ENCODE results near the gene RAMAC.
A peak's percentile ranks its signal among the peaks of the same experiment; 100 is the strongest.
"Not testable (repeated sequence)": the region's sequence is repeated elsewhere in the genome, so short reads cannot be mapped to it uniquely, and the experiment has no call there.

The RAMAC gene

DNA sequence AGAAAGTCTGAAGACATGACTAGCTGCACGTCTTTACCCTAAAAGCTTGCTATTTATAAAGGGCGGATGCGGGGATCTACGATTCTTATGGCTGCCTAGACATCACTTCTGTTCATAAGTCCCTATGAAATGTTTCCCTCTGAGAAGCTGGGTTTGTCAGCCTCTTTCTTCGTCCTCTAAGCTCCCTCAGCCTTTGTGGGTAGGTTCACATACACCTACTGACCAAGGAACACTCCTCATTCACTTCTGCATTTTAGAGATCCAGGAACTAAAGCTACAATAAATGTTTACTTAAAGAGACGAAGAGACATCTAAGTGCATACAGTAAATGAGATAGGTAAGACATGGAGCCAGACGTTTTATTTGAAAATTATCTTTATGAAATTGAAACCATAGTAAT lies 16.7 kb upstream of the RAMAC start:
- no peak for DNase-seq

DNA sequence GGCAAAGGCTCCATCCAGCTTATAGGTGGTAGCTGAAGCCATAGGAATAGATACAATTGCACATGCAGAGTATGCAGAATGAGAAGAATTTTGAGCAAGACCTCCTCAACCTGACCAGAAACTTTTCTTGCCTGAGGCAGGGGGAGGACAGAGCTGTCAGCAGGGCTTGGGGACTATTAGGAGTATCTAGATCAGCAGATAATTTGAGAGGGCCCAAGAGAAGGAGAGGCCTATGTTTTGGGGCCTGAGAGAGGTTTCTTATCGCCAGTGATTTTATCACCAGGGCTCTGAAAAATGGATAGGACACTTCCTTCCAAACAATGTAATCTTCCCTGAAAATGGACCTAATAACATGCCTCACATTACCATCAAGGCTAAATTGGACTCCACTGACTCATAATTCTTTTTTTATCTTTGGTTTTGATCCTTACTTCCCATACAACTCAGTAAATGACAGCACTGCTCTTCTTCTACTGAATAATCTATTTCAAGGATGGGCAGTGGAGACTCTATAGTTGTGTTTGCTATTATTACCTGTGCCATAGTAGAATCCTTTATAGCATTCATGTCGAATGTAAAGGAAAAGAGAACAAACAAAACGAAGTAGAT lies 15.8 kb upstream of the RAMAC start:
- DNase-seq, result no peak

DNA sequence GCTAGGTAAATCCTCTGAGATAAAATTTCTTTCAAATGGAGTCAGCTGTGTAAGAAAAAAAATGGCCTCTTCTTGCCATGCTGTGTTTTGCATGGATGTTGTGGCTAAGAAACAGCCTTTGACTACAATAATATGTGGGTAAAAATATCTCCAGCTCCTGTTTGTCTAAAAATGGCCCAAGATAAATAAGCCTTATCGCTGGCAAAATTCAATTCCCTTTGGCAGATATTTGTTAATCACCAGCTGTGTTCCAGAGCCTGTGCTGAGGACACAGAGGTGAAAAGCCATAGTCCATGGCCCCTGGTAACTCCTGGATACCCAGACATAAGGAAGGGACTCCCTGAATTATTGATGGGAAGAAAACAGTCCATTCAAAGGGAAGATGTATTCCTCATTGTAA lies 15.3 kb upstream of the RAMAC start:
- no peak for DNase-seq

DNA sequence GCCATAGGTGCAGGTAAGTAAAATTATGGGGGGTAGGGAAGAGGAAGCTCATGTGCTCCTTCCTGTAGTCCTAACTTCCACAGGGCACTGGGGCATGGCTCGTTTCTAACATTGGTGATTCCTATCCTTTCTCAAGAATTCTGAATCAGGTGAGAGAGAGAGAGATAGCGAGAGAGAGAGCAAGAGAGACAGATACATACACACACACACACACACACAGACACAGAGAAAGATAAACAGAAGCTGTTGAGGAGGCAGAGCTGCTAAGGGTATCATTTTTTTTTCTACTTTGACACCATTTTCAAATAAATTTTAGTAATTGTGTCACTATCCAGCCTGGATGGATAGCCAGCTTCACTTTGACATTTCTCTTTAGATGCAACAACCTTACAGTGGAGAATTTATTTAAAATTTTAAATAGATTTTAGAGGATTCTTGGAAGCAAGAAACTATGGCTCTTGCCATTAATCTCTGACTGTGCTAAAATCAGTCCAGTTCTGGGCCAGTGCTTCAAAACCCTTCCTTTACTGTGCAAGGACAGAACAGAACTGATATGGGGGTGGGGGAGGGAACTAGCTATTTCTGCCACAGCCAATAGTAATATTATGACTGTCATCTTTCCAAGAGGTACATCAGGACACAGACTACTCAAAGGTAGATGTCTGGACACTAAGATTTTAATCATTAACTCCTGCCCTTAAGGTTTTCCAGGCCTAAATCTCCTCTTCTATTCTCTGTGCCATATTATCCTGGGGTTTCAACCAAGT lies 14.6 kb upstream of the RAMAC start:
- DNase-seq, result no peak

DNA sequence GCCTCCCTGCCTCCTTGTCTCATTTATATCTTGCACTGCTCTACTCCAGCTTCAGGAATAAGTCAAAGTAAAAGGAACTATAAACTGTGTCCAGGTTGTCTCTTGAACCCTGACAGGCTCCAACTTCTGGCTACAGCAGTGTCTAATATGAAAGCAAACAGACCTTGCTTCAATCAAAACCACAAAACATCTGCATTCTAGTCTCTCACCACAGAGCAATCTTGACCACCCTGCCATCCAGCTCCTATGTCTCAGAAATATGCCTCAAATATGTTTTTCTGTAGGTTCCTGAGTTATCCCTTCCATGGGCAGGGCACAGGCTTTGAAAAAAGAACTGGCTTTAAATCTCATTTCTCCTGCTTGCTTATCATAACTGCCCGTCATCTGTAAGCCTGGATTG lies 13.0 kb upstream of the RAMAC start:
- no peak for DNase-seq

DNA sequence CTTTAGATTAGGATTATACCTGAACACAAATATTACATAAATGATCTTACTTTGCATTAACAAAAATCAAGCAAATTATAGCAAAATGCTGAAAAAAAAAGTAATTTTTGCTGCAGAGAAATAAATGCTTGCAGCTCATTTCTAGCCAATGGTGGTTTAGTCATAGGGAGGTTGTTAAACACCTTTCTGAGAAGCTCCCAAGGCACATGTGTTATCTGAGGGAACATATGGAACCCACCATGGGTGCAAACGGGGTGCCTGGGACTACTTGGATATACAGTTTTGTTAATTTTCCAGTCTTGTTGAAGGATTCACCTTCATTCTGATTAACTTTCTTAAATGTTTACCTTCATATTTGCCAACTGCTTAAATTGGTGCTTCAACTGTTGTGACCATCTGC lies 8.9 kb upstream of the RAMAC start:
- DNase-seq, result no peak

DNA sequence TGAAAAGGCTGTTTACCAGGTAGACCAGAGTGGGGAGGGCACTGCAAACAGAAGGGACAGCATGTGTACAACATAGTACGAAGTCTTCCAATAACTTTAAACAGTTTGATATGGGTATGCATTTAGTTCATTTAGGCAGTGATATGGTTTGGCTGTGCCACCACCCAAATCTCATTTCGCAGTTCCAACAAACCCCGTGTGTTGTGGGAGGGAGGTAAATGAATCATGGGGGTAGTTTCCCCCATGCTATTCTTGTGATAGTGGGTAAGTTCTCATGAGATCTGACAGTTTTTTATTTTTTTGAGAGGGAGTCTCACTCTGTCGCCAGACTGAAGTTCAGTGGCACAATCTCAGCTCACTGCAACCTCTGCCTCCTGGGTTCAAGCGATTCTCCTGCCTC lies 7.6 kb upstream of the RAMAC start:
- DNase-seq, result no peak

DNA sequence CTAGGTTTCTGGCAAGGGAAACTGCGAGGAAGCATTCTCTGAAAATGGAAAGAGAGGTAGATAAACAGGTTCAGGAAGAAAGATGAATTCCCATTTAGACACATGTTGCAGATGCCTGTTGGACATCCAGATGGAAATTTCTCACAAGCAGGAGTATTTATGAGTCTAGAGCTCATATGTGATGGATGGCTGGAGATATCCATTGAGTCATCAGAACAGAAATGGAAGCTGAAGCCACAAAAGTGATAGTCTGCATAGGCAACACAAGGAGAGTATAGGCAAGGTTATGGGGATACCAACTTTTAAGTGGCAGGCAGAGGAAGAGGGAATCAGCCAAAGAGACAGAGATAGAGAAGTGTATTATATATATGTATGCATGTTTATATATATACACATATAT lies 6.3 kb upstream of the RAMAC start:
- no peak for DNase-seq

DNA sequence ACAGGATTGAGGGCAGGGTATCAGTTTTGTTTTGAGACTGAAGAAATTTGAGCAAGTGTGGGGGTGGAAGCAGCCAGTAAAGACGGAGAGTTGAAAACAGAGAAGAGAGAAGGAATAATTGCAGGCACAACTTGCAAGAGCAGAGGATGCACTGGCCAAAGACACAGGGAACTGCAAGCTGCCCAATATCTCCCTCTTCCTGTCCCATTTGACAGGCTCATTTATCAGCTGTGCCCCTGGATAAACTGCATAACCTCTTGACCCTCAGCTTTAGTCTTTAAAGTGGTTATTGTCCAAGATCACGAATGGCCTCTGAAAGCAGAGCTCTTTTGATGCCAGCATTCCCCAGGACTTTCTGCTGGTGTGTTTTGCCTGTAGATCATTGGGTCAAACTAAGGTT lies 5.0 kb upstream of the RAMAC start:
- DNase-seq, result no peak

DNA sequence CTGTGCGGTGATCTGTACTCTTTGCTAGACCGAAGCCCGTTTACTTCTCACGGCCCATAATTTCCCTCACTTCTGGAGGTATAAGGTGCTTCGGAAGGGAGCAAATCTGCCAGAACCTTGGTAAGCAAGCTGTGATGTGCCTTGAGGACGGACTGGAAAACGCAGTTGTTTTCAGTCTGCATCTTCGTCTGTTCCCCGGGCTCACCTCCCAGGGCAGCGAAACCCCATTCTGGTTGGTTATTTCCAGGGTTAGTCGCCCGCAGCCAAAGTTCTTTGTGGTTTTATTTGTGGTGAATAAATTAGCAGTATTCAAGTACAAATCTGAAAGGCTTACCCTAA lies 401 bp downstream of the RAMAC start:
- DNase-seq, result peak in 1 of 2 donors; percentile 40

DNA sequence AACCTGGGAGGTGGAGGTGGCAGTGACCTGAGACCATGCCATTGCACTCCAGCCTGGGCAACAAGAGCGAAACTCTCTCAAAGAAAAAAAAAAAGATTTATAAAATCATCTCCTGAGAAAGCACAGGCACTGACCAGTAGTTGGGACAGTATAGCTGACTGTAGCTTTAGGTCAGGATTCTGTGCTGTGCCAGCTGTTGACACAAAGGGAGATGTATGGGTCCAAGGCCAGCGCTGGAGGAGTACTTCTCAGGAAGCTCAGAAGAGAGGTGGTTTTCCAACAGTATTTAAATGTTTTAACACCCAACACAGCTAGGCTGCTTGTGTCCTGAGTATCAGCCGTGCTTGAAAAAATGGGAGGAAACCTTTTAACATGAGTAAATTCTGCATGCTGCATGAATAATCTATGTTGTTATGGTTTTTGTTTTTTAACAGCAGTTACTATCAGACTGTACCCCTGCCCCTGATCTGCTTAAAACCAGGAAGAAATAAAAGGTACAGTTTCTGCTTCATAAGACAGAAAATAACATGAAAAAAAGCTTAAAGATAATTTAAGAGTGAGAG lies 6.5 kb downstream of the RAMAC start:
- no peak for DNase-seq

DNA sequence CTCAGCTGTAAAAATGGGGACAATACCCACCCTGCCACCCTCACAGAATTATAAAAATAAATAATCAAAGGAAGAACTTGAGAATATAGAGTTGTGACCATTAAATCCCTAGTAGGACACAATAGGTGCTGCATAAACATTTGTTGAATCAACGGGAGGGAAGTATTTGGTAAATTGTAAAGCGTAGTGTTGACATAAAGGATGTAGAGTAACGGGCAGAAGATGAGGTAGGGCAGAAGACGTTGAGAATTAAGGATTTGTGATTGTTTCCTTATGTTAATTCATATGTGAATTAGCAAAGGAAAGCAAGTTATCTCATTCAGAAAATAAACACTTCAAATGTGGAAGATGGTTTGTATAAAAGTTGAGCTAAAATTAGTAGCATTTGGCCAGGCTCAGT lies 7.1 kb downstream of the RAMAC start:
- no peak for DNase-seq

DNA sequence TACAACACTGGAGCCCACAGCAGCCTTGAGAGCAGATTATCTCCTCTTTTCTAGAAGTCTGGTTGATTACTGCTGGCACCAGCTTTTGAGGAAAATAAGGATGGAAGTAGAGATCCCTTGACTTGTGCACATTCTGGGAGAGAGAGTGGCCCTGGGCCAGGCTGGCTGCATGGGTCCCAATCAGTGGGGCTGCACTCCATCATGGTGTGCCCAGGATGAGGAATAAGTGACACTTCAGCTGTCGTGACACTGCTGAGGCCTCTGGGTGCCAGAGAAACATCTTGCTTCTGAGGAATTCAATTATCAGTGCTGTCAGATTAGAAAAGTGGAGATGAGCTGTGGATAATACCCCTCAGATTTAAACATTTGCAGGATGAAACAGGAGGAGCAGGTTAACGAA lies 9.1 kb downstream of the RAMAC start:
- no peak for DNase-seq

DNA sequence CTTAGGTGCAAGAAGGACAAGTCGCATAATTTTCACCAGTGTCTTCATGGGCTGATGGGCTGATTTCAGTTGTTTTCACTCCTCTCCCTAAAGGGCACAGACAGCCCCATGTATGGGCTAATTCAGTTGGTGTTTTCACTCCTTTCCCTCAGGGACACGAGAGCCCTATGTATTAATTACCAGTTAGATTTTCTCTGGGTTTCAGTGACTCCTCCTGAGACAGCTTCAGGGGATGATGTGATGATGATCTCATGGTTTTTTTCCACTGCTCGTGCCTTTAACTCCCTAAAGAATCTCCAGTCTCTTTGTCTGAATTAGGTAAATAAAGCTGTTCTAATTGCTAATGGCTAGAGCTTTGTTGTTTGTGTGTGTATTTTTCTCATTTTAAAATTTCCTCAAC lies 9.9 kb downstream of the RAMAC start:
- DNase-seq, result no peak

DNA sequence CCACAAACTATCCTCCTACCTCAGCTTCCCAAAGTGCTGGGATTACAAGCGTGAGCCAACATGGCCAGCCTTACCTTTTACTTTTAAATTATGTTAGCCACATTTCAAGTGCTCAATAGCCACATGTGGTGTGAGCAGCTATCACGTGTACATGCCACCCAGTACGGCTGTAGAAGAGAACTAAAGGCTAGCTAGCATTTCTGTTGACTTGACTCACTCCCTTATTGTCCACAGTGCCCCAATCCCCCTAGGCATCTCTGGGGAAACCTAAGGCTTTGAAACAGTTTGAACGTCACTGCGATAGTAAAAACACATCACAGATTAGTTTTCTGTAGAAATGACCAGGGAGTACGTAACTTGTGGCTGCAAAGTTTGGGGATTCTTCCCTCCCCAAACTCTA lies 13.4 kb downstream of the RAMAC start:
- DNase-seq, result no peak

DNA sequence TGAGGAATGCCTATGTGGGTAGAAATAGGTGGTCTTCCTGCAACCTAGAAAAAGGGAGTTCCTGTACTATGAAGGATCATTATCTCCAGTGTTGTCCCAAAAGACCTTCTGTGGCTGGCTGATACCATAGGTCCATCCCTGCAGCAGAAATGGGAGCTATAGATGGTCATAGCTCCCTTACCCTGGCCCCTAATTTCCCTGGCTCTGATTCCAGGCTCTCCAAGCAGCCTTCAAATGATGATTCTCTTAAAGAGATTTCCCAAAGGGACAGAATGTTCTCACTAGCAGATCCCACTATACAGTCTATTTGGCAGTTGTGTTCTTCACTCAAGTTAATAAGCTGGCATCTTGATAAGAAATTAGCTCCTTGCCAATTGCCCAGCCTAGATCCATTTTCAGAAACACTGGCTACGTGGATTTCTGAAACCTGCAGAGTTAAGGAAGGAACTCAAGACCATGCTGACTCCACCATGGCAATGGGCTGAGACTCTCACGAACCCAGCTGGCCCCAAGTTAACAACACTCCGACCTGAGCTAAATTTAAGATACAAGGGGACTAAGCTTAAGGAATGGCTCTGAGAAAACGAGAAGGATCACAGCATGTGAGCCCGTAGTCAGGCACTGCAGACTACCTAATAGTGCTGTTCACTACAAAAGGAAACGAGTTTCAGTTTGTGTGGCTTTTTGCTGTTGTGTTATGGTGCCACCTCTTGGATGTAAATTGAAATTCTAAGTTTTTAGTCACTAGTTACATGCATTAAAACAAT lies 14.1 kb downstream of the RAMAC start:
- DNase-seq, result peak; percentile 13 to 68

DNA sequence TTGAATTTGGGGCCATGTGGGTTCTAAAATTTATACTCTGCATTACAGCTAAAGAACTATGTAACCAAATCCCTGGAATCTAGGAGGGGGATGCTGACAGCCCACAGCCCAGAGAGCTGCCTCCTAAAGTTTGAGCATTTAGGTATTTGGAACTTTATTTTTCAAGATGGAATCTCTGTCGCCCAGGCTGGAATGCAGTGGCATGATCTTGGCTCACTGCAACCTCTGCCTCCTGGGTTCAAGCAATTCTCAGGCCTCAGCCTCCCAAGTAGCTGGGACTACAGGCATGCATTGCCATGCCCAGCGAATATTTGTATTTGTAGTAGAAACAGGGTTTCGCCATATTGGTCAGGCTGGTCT lies 14.6 kb downstream of the RAMAC start:
- not testable (repeated sequence) for DNase-seq

DNA sequence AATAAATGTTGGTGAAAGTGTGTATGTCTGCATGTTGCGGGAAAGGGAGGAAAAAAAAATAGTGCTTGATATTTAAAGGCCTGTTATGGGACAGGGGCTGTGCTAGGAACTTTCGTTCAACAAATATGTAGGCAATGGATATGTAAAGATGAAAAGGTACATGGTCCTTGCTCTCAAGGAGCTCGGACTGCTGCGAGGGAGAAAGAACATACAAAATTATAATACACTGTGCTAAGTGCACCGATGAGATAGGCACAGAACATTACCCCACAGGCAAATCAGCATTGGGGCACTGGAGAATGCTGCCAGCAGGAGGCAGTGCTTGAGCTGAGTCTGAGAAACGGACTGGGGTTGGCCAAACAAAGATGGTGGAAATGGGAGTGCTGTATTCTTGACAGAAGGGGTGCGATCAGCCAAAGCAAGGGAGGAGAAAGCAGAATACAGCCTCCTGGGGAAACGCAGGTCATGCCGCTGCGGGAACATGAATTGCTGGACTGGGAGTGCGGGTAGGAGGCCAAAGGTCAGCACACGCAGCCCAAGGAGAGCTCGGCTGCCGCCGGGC lies 24.8 kb downstream of the RAMAC start:
- DNase-seq, result peak; percentile 78 to 84

DNA sequence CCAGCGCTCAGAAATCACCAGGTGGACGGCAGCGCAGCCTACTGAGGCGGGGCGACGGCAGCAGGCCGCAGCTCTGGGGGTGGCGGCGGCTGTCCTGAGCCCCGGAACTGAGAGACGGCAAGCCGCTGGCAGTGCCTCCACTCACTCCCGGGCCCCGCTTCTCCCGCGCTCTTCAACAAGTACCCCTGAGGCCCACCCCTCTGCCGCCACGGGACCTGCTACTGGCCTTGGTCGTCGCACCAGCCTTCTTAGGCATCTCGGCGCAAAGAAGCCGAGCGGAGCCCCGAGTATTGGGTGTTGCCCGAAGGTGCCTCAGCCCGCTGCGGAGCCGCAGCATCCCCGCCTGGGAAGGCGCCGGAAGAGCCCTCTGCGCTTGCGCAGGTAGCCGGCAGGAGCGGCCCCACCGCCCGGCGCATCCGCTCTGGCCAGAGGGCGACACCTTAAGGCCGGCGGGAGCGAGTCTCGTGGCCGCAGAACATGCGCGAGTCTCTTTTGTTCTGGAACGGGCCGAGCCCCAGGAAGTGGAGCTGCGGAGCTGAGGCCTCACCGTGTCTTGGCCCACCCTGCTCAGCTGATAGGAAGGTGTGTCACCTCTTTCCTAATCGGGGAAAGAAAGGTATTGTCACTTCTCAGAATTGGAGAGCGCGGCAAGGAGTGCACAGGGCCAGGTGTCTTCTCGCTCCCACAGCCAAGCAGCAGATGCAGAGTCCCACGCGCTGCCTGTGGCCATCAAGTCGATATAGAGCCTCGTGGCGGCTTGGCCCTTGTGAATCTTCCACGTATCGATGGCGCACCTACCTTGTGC lies 25.5 kb downstream of the RAMAC start, which contains the start of gene C15orf40:
C15orf40 (minus strand) TSS at position 369 of the 805 bp plus-strand sequence; CDS start at position 337, 32 bp downstream.
- peak; percentile 87 to 91 for DNase-seq

DNA sequence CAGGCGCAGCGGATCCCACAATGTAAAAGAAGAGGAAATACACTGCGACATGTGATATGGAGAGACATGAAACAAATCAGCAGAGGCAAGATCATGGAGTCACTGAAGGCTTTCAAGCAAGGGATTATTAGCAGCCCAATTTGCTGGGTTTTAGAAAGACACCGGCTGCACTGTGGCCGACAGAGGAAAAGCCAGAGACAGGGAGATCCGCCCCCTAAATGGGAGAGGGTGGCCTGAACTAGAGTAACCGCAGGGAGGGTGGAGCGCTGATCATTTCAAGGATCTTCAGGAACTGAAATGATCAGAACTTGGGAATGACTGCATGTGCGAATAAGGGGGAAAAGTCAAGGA lies 26.0 kb downstream of the RAMAC start:
- DNase-seq, result no peak

DNA sequence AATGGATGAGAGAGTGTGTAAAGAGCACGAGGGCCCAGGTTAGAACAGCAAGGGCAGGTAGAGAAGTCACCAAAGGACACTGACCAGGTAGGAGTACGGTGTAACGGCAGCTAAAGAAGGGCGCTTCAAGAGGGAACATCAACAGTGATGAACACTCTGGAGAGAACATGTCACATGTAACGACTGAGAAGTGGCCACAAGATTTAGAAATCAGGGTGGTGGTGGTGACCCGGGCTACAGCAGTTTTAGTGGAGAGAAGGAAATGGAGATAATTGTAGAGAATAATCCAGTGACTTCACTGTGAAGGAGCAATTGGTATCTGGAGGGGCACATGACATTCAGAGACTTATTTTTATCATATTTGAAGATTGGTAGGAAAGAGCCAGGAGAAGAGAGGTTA lies 26.6 kb downstream of the RAMAC start:
- DNase-seq, result no peak

DNA sequence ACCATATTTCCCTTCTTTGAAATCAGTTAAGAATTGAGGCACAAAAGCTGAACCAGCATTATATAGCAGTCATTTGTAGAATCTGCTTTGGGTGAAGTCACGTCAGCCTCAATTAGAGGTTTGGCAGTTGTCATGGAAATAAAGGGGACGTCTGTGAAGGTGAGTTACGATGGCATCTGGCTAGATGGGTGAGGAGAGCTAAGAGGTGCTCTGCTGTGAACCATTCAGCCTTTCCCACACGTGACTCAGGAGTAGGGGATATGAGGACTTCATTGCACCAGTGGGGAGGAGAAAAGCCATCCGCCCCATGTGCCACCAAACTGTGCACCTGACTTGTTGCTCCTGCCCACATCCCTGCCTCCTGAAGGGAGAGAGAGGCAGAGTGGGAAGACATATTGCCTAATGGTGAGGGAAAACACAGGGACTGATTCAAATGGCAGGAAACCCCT lies 28.2 kb downstream of the RAMAC start:
- DNase-seq, result no peak

DNA sequence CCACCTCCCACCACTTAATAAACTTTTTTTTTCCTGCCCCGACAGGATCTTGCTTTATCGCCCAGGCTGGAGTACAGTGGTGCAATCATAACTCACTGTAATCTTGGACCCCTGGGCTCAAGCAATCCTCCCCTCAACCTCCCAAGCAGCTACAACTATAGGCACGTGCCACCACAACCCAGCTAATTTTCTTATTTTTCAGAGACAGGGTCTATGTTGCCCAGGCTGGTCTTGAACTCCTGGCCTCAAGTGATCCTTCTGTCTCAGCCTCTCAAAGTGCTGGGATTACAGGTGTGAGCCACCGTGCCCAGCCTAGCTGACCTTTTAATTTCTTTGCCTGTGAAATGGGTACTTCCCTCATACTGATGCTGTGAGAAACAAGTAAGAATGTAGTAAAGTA lies 29.4 kb downstream of the RAMAC start:
- no peak for DNase-seq
